PC-9 (cell line): Measurements from ENCODE around the gene KPNA1.

Source experiments
- EZH2 ChIP-seq: fragments of 200-600 bp; sonication (generic); IDR thresholded peaks from 2 replicates; pipeline ENCODE4 v1.8.0; 2017; ENCODE audit warnings: antibody characterized with exemption, low read depth
- TF ChIP-seq, protein P1 (sequence below): fragments of 200-600 bp; sonication (generic); conservative IDR thresholded peaks from 2 replicates; pipeline ENCODE4 v1.6.1; 2017; ENCODE audit warnings: mixed run types, antibody characterized with exemption, mild to moderate bottlenecking, moderate library complexity

GRCh38 chr3:122502139-122502538 lies 12.6 kb downstream of the KPNA1 start:
- TF ChIP-seq, protein P1, sequence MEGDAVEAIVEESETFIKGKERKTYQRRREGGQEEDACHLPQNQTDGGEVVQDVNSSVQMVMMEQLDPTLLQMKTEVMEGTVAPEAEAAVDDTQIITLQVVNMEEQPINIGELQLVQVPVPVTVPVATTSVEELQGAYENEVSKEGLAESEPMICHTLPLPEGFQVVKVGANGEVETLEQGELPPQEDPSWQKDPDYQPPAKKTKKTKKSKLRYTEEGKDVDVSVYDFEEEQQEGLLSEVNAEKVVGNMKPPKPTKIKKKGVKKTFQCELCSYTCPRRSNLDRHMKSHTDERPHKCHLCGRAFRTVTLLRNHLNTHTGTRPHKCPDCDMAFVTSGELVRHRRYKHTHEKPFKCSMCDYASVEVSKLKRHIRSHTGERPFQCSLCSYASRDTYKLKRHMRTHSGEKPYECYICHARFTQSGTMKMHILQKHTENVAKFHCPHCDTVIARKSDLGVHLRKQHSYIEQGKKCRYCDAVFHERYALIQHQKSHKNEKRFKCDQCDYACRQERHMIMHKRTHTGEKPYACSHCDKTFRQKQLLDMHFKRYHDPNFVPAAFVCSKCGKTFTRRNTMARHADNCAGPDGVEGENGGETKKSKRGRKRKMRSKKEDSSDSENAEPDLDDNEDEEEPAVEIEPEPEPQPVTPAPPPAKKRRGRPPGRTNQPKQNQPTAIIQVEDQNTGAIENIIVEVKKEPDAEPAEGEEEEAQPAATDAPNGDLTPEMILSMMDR = no peak
- no peak for TF ChIP-seq EZH2
